ENCODE measurements around the gene KCNG2.

DNA sequence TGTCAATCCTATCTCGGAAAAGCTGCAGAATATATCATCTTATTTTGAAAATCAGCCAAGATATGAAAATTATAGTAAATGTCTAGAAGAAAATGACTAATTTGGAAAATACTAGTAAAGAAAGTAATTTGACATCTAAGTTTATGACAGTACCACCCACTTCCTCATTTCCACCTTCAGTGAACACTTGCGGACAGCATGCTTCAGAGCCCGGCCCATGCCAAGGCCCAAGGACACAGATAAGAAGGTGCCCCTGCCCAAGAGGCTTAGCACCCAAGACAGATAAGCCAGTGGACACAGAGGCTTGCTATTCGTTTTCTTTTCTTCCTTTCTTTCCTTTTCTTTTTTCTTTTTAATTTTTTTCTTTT lies 4.8 kb upstream of the KCNG2 start:
- TF ChIP-seq, protein P1, sequence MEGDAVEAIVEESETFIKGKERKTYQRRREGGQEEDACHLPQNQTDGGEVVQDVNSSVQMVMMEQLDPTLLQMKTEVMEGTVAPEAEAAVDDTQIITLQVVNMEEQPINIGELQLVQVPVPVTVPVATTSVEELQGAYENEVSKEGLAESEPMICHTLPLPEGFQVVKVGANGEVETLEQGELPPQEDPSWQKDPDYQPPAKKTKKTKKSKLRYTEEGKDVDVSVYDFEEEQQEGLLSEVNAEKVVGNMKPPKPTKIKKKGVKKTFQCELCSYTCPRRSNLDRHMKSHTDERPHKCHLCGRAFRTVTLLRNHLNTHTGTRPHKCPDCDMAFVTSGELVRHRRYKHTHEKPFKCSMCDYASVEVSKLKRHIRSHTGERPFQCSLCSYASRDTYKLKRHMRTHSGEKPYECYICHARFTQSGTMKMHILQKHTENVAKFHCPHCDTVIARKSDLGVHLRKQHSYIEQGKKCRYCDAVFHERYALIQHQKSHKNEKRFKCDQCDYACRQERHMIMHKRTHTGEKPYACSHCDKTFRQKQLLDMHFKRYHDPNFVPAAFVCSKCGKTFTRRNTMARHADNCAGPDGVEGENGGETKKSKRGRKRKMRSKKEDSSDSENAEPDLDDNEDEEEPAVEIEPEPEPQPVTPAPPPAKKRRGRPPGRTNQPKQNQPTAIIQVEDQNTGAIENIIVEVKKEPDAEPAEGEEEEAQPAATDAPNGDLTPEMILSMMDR (IDR thresholded peaks at IDR 0.05; ENCODE audit: low read depth, low read length, missing input control), result no peak
- TF ChIP-seq YY1 (IDR thresholded peaks at IDR 0.05) (no peak), GABPA (IDR thresholded peaks at IDR 0.05 in 1 of 2, conservative IDR thresholded peaks at IDR 0.05 in 1 of 2) (no peak), JUND (IDR thresholded peaks at IDR 0.05) (no peak)
- TF ChIP-seq, protein P2, sequence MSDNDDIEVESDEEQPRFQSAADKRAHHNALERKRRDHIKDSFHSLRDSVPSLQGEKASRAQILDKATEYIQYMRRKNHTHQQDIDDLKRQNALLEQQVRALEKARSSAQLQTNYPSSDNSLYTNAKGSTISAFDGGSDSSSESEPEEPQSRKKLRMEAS (IDR thresholded peaks at IDR 0.05), result no peak
- TF ChIP-seq, protein P3, sequence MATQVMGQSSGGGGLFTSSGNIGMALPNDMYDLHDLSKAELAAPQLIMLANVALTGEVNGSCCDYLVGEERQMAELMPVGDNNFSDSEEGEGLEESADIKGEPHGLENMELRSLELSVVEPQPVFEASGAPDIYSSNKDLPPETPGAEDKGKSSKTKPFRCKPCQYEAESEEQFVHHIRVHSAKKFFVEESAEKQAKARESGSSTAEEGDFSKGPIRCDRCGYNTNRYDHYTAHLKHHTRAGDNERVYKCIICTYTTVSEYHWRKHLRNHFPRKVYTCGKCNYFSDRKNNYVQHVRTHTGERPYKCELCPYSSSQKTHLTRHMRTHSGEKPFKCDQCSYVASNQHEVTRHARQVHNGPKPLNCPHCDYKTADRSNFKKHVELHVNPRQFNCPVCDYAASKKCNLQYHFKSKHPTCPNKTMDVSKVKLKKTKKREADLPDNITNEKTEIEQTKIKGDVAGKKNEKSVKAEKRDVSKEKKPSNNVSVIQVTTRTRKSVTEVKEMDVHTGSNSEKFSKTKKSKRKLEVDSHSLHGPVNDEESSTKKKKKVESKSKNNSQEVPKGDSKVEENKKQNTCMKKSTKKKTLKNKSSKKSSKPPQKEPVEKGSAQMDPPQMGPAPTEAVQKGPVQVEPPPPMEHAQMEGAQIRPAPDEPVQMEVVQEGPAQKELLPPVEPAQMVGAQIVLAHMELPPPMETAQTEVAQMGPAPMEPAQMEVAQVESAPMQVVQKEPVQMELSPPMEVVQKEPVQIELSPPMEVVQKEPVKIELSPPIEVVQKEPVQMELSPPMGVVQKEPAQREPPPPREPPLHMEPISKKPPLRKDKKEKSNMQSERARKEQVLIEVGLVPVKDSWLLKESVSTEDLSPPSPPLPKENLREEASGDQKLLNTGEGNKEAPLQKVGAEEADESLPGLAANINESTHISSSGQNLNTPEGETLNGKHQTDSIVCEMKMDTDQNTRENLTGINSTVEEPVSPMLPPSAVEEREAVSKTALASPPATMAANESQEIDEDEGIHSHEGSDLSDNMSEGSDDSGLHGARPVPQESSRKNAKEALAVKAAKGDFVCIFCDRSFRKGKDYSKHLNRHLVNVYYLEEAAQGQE (IDR thresholded peaks at IDR 0.05), result no peak

All from liver (tissue), 3 donors.